ENCODE results near the gene ZFP36L1. TPM values are rescaled to one million over a fixed set of nuclear protein-coding genes. Genes with fewer than 3 reads are reported as not detected.

ZFP36L1 gene
- total and polyA plus RNA-seq, 10 of the 15 experiments (the other 5 are each of a cell fraction or from before 2014, with no cell fraction given), result 22.0 to 184 (median 66.1) TPM

DNA sequence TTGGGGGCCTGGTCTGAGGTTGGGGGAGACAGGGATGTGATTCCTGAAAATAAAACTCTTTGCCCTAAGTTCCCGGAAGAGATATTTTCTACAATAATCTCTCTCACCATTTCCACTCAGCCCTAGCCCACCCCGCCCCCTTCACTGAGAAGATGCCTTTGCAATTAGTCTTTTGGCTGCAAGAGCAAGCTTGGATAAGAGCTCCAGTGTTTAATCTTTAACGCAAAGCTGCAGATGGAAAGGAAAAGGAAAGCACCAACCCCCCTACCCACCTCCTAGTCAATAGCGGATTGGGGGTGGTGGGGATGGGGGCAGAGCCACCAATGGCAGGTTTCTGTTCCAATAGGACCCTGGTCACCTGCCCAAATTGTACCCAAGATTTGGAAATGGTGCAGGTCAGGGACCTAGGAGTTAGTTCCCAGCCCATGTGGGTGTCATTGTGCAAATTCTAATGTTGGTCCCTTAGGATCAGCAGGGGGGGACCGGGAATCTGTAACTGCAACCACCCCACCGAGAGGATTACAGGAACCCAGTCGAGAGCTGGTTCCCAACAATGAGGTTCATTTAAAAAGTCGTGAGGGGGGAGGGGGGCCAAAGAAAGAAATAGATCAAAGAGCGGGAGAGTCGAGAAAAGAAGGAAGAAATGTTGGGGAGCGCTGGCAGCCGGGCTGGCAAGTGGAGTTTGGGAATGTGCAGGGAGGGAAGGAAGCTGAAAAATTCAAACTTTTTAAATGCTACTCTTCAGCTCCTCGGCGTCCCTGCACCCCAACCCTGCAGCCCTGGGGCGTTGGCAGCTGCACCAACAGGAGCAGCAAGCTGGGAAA lies 1.6 kb downstream of the ZFP36L1 start:
- intact Hi-C loops (cut with micrococcal nuclease; ENCODE audit: unreplicated experiment) (no loop called here), in situ Hi-C loops (cut with MboI) (loop anchor here (5.0 to 10.0 kb wide), 3 partner anchors 389 to 544 kb away; no protein-coding TSS in a partner anchor)
- H3K27me3 ChIP-seq (replicated peaks in 1 of 2; ENCODE audit: control insufficient read depth in 2 of 2, insufficient read depth in 2 of 2, low read length in 1 of 2), result no peaks in the 10 kb centered on the region
- H4K20me1 ChIP-seq (ENCODE audit: control insufficient read depth, insufficient read depth), result peaks cover 22% of the 10 kb centered on the region
- RAD21 ChIA-PET (ENCODE audit: unreplicated experiment), result interaction anchor here (0.6 to 10.7 kb wide), 16 partner anchors 12 to 847 kb away, joined by 3 to 244 read pairs (median 11); no protein-coding TSS in a partner anchor
- ATAC-seq (no peak), FAIRE-seq (no peak), DNase-seq (ENCODE audit: low read depth, low spot score) (no peak)
- POLR2A ChIA-PET, result interaction anchor here (0.6 to 9.5 kb wide), 23 partner anchors 10 to 873 kb away, joined by 3 to 115 read pairs (median 4); no protein-coding TSS in a partner anchor
- H3K4me2 ChIP-seq (ENCODE audit: control insufficient read depth, insufficient read depth), result peak overlapping the region; percentile 94
- SMC1A ChIA-PET (ENCODE audit: uncharacterized antibody, unreplicated experiment), result interaction anchor here (0.7 to 9.5 kb wide), 10 partner anchors 28 to 542 kb away, joined by 3 to 200 read pairs (median 6); no protein-coding TSS in a partner anchor
- H3K27ac ChIP-seq (ENCODE audit: control insufficient read depth, insufficient read depth), result peak overlapping the region; percentile 100
- H3K9ac ChIP-seq (ENCODE audit: control insufficient read depth, insufficient read depth, low read length), result peak overlapping the region; percentile 99
- BruUV-seq (replicated peaks), result no TSS peak
- no peaks in the 10 kb centered on the region for H3K9me3 ChIP-seq (replicated peaks; ENCODE audit: control insufficient read depth, insufficient read depth, low read length)
- H3K36me3 ChIP-seq (ENCODE audit: control insufficient read depth in 2 of 2, insufficient read depth in 2 of 2, low read length in 1 of 2), result peaks cover 13 to 20% of the 10 kb centered on the region in 2 experiments
- H3K4me3 ChIP-seq, result peak overlapping the region; percentile 97
- peaks cover 70% of the 10 kb centered on the region for H3K79me2 ChIP-seq (ENCODE audit: control insufficient read depth, insufficient read depth, low read length)
- WGBS (ENCODE audit: insufficient coverage, insufficient replicate concordance, low lambda C conversion rate, missing lambda C conversion rate), result under 1% methylated on average over 11 of the region's 15 CpGs
- no peak overlapping the region for H2AFZ ChIP-seq (ENCODE audit: control insufficient read depth, low read depth, low read length)
- CTCF ChIA-PET, result interaction anchor here (0.6 to 9.5 kb wide), 11 partner anchors 16 to 847 kb away, joined by 3 to 254 read pairs (median 4); no protein-coding TSS in a partner anchor
- H3K4me1 ChIP-seq (ENCODE audit: control insufficient read depth, insufficient read depth, low read length), result peaks cover 15% of the 10 kb centered on the region
- no peak for TF ChIP-seq RAD51 (IDR thresholded peaks at IDR 0.05)
- TF ChIP-seq, protein P1, sequence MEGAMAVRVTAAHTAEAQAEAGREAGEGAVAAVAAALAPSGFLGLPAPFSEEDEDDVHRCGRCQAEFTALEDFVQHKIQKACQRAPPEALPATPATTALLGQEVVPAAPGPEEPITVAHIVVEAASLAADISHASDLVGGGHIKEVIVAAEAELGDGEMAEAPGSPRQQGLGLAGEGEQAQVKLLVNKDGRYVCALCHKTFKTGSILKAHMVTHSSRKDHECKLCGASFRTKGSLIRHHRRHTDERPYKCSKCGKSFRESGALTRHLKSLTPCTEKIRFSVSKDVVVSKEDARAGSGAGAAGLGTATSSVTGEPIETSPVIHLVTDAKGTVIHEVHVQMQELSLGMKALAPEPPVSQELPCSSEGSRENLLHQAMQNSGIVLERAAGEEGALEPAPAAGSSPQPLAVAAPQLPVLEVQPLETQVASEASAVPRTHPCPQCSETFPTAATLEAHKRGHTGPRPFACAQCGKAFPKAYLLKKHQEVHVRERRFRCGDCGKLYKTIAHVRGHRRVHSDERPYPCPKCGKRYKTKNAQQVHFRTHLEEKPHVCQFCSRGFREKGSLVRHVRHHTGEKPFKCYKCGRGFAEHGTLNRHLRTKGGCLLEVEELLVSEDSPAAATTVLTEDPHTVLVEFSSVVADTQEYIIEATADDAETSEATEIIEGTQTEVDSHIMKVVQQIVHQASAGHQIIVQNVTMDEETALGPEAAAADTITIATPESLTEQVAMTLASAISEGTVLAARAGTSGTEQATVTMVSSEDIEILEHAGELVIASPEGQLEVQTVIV (IDR thresholded peaks at IDR 0.05; ENCODE audit: borderline replicate concordance, partially characterized antibody), result no peak
- TF ChIP-seq, protein P2, sequence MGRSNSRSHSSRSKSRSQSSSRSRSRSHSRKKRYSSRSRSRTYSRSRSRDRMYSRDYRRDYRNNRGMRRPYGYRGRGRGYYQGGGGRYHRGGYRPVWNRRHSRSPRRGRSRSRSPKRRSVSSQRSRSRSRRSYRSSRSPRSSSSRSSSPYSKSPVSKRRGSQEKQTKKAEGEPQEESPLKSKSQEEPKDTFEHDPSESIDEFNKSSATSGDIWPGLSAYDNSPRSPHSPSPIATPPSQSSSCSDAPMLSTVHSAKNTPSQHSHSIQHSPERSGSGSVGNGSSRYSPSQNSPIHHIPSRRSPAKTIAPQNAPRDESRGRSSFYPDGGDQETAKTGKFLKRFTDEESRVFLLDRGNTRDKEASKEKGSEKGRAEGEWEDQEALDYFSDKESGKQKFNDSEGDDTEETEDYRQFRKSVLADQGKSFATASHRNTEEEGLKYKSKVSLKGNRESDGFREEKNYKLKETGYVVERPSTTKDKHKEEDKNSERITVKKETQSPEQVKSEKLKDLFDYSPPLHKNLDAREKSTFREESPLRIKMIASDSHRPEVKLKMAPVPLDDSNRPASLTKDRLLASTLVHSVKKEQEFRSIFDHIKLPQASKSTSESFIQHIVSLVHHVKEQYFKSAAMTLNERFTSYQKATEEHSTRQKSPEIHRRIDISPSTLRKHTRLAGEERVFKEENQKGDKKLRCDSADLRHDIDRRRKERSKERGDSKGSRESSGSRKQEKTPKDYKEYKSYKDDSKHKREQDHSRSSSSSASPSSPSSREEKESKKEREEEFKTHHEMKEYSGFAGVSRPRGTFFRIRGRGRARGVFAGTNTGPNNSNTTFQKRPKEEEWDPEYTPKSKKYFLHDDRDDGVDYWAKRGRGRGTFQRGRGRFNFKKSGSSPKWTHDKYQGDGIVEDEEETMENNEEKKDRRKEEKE (IDR thresholded peaks at IDR 0.05), result no peak
- peak; percentile 17 for TF ChIP-seq SMAD1 (IDR thresholded peaks at IDR 0.05; ENCODE audit: low read depth, partially characterized antibody)
- TF ChIP-seq KDM1A (IDR thresholded peaks at IDR 0.05; ENCODE audit: borderline replicate concordance), result no peak
- peak; percentile 17 for TF ChIP-seq POLR2AphosphoS5 (IDR thresholded peaks at IDR 0.05; ENCODE audit: low read length)
- TF ChIP-seq TBL1XR1 (IDR thresholded peaks at IDR 0.05; ENCODE audit: low read depth, low read length), result peak; percentile 20; the same call in 1 of the 2 replicates
- TF ChIP-seq ZNF24 (IDR thresholded peaks at IDR 0.05), result no peak
- no peak for TF ChIP-seq KLF5 (IDR thresholded peaks at IDR 0.05; ENCODE audit: partially characterized antibody)
- no peak for TF ChIP-seq CREB1 (IDR thresholded peaks at IDR 0.05; ENCODE audit: low read depth)
- no peak for TF ChIP-seq TARDBP (IDR thresholded peaks at IDR 0.05; ENCODE audit: borderline replicate concordance)
- TF ChIP-seq ZNF384 (IDR thresholded peaks at IDR 0.05; ENCODE audit: borderline replicate concordance, low read depth, low read length), result no peak
- TF ChIP-seq PAX8 (IDR thresholded peaks at IDR 0.05), result no peak
- no peak for TF ChIP-seq TAF1 (IDR thresholded peaks at IDR 0.05; ENCODE audit: borderline replicate concordance, low read depth, low read length)
- TF ChIP-seq JUND (IDR thresholded peaks at IDR 0.05; ENCODE audit: low read depth, low read length), result no peak
- TF ChIP-seq, protein P3, sequence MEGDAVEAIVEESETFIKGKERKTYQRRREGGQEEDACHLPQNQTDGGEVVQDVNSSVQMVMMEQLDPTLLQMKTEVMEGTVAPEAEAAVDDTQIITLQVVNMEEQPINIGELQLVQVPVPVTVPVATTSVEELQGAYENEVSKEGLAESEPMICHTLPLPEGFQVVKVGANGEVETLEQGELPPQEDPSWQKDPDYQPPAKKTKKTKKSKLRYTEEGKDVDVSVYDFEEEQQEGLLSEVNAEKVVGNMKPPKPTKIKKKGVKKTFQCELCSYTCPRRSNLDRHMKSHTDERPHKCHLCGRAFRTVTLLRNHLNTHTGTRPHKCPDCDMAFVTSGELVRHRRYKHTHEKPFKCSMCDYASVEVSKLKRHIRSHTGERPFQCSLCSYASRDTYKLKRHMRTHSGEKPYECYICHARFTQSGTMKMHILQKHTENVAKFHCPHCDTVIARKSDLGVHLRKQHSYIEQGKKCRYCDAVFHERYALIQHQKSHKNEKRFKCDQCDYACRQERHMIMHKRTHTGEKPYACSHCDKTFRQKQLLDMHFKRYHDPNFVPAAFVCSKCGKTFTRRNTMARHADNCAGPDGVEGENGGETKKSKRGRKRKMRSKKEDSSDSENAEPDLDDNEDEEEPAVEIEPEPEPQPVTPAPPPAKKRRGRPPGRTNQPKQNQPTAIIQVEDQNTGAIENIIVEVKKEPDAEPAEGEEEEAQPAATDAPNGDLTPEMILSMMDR (IDR thresholded peaks at IDR 0.05 in 2 of 3, conservative IDR thresholded peaks at IDR 0.05 in 1 of 3; ENCODE audit: control insufficient read depth in 2 of 3, extremely low read depth in 1 of 3, insufficient read depth in 1 of 3, low read depth in 3 of 3, low read length in 3 of 3), result no peak

Data from GM12878 (cell line).